HG03354 (cell line): Measurements from ENCODE around the gene ARPC5.
"Not testable (repeated sequence)": the region's sequence is repeated elsewhere in the genome, so short reads cannot be mapped to it uniquely, and the experiment has no call there.

Experiments
- ATAC-seq: cut with Tn5 transposase; IDR thresholded peaks from one replicate; pipeline ENCODE4 v1.9.1; 2021; ENCODE audit warnings: mild to moderate bottlenecking; ENCODE audit not compliant: unreplicated experiment, poor library complexity, severe bottlenecking

ARPC5 gene

DNA sequence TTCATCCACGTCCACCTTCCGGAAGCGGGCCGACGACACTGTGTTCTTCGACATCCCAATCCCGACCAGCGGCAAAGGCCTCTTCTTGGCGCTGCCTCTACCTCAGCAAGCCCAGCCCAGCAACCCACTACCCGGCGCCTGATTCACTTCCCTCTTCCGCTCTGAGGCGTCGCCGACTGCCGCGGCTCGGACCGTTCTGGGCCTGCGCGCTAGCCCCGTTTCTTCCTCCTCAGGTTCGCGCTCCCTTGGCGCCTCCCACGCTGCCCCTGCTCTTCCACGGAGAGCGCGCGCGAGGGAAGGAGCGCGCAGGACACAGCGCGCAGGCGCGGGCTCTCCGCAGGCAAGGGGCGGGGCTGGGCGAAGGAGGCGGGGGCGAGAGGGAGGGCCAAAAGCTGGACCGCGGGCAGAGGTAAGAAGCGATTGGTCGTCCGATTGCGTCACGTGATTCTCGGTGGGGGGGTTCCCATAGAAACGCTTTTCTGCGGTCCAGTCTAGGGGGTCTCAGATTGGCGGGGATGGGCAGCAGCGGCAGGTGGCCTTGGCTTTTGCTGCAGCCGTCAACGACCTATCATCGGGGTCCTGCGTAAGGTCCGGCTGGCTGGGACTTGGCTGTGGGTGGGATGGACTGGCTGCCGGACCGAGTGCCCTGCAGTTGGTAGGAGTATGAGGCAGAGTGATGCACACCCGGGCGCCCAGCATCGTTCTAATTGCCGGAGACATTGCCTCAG lies at the start of gene ARPC5:
TSS of gene ARPC5 (minus strand) at position 178 of the 728 bp plus-strand sequence. CDS start at position 54, 124 bp downstream.
- peak; percentile 89 for ATAC-seq

DNA sequence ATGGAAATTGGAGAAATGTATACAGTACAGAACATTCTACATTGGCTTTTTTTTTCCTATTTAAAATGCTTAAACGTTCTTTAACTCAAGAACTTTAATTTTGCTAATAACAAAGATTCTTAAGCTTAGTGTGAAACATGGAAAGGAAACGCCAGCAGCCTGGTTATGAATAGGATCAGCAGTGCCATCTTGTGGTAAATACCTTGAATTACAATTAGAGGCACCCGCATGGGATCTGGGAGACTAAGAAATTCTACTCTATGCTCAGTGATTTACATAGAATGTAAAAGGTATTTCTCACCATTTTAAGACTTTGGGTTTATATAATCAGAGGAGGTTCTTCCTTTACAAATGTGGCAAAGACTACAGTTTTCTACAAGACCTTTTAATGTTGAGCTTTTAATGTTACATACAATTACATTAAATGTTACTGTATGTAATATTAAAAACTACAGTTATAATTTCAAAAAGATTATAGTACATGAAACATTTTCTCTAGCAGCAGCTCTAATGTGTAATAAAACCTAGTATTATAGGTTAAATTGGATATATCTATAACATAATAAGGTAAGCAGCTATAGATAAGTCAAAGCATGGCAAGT lies 49.6 kb upstream of the ARPC5 start:
- ATAC-seq = no peak

DNA sequence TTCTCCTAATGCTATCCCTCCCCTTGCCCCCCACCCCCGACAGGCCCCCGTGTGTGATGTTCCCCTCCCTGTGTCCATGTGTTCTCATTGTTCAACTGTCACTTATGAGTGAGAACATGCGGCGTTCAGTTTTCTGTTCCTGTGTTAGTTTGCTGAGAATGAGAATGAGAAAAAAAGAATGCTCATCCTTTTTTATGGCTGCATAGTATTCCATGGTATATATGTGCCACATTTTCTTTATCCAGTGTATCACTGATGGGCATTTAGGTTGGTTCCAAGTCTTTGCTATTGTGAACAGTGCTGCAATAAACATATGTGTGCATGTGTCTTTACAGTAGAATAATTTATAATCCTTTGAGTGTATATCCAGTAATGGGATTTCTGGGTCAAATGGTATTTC lies 43.8 kb upstream of the ARPC5 start:
- not testable (repeated sequence) for ATAC-seq

DNA sequence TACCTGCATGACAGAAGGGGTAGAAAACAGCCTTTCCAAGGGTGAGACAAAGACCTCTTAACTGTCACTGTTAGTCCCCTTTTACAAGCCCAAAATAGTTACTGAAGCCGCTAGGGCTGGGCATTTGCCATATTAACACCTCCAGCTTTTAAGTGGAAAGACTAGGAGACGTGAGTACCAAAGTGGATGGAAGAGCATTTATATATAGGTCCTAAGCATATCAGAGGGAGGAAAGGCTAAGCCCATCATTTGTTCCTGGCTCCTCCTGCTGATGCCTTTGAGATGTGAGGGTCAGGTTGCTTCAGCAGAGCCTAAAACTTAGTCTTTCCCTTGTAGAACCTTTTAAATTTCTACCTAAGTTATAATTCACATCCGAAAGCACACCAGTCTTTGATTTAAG lies 43.2 kb upstream of the ARPC5 start:
- ATAC-seq = no peak

DNA sequence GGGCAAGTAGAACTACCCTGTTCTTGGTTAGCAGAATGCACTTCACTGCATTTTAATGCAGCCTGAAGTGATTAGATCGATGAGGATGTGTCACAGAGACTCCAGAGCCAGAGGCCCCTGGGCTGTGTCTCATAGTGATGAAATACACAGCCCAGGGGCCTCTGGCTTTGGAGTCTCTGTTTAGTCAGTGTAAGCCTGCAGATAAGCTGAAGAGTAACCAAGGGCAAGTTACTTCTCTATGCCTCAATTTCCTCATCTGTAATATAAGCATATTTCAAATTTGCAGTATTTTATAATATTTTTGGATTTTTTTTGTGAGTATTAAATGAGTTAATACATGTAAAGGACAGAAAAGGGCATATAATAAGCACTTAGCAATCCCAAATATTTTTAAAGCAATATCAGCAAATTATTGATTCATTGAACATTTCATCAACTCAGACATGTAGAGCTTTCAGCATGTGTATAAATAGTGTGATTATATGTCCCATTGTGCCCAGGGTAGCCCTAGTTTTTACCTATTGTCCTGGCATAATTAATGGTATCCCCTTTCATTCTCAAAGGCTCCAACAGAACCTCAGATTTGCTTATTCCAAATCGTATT lies 41.1 kb upstream of the ARPC5 start:
- ATAC-seq = no peak

DNA sequence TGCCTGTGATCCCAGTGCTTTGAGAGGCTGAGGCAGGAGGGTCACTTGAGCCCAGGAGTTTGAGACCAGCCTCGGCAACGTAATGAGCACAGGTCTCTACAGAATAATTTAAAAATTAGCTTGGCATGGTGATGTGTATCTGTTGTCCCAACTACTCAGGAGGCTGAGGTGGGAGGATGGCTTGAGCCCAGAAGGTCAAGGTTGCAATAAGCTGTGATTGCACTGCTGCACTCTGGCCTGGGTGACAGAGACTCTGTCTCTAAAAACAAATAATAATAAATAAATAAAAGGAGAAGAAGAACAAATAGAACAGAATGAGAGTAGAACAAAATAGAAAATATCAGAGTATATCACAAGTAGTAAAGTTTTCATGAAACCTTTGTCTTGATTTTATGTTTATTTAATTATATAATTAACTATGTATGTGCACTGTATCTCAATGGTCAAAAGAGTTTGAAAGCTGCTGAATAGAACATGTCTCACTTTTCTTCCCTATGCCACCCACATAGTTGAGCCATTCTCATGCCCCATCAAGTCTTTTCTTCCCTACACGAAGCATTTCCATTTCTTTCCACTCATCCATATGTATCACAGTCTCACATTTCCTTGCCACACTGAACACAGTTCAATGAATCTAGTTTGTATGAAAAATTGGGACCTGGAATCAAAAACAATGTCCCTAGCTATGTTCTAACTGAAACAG lies 40.5 kb upstream of the ARPC5 start:
- no peak for ATAC-seq

DNA sequence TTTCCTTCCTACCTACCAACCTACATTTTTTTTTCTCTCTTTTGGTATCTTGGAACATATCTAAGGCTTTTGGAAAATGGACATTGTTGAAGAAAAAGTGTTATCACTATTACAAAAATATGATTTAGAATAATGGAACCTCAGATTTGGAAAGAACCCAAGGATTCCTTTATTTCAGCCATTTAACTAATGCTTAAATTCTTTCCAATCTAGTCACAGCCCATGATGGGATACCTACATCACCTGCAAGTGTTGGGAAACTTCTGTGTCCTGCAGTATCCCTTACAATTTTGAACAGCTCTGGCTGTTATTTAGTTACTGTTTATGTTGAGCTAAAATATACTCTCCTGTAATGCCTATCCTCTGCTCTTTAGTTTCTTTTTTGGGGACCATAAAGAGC lies 39.8 kb upstream of the ARPC5 start:
- ATAC-seq = no peak

DNA sequence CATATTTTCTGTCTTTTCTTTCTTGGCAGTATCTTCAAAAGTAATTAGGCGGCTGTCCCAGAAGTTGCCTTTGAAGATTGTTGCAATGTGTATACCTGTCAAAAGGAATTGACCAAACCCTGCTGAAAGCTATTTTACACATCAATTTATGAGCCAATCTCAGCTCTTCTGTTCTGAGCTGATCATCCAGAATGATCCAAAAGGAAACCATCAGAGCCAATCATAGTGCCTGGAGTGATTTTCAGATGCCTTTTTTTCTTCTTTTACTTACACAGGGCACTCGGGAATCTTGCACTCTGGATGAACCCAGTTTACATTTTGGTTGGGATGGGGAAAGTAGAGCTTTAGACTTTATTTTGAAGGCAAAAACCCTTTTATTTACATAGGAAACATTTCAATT lies 39.3 kb upstream of the ARPC5 start:
- no peak for ATAC-seq

DNA sequence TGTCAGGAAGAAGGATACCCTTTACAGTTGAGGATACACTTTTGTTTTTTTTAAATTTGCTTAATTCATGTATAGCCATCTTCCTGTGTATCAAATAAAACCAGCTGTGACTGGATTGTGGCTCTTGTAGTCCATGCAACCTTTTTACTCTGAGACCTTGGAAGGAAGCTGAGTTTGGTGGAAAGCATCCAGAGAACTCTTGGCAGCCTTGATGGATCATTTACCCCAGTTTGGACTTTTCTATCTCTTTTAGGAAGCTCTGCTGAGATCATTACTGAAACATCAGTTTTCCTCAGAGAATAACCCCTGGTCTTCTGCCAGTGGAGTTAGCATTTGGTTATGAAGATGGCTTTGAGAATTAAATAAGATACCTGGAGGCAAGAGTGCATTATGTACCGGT lies 38.8 kb upstream of the ARPC5 start:
- no peak for ATAC-seq

DNA sequence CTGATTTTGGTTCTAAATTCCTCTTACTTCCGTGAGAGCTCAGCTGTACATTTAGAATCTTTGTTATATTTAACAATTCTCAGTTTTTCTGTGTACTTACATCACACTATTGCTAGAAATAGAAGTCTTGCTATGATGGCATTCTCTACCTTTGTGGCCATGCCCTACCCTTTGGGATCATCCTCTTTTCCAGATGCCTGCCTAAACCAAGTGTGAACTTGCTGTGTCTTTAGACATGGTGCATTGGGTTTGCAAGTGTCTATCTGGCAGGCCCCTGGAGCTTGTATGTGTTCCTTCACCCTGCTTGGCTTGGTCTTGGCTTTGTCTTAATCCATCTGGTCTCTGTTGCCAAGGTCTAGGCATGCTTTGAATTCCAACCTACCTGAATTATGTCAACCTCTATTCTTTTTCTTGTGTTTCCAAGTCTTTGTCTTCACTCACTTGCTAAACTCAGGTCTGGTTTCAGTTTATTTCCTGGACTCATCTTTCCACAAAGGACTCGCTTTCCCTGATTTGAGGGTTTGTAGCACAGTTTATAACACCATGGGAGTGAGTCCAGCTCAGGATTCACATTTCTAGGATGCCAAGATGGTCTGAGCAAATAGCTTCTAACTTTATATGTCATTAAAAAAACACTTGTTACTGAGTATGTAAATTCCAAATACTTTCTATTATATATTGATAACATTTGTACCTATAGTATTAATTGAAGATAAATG lies 38.2 kb upstream of the ARPC5 start:
- no peak for ATAC-seq

DNA sequence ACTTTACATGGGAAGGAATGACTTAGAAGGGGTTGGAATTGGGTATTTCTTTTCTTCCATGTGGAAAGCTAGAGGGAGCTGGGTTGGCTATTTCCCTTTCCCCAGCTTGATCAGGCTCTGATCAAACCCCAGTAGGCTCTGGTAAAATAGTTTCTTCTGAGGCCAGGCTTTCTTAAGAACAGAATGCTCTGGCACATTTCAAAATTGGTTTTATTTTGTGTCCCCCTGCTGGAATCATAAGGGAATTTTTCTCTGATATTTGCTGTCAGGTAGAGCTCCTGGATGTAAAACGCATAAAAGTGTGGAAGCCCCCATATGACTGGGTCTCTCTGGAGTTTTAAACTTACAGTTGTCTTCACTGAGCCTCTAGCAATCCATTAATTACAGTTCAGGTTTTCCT lies 34.6 kb upstream of the ARPC5 start:
- no peak for ATAC-seq

DNA sequence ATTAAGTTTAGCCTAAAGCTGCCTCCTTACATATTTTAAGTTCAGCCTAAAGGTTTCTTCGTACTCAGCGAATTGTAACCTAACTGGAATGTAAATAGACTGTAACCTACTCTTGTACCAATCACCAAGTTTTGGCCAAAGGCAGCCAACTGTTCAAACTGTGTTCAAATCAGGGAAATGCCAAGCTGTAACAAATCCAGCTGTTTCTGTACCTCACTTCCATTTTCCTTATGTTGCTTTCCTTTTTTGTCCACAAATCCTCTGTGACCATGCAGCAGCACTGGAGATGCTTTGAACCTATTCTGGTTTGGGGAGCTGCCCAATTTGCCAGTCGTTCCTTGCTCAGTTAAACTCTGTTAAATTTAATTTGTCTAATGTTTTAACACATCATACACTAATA lies 20.8 kb upstream of the ARPC5 start:
- no peak for ATAC-seq

DNA sequence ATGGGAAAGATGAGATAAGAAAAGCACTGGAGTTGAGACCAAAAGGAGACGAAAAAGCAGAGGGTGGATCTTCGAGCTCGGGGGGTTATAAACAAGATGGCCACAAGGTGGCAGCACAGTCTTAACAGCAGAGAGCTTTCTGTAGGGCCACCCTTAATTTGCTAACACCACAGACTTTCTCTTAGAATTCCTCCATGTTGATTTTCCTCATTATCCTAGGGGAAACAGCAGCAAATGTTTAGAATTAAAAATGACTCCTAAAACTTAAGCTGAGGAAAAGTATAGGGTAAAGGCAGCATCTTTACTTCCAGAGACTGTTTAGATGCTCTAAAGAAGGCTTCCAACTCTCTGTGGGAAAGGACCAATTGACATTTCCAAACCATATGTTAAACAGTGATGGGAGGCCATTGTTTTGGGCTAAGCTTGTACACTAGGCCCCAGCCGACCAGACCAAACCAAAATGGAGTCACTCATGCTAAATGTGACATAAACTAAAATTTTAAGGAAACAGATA lies 20.0 kb upstream of the ARPC5 start:
- peak; percentile 71 for ATAC-seq

DNA sequence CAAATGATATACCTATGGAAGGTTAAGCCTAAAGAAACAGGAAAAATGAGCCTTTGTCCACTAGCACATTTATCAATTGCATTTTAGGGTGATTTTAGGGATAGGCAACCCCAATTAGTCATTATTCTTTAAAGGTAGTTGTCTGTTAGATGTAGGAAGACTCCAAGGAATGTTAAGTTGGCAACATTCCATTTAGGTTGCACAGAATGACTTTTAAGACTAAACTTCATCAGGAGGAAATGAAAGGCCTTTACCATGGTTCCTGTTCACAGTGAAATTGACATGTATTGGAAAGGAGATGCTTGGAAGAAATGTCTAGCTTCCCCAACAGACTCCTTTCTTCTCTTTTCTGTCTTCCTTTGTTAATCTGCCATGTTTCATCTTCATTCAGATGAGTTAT lies 19.1 kb upstream of the ARPC5 start:
- no peak for ATAC-seq

DNA sequence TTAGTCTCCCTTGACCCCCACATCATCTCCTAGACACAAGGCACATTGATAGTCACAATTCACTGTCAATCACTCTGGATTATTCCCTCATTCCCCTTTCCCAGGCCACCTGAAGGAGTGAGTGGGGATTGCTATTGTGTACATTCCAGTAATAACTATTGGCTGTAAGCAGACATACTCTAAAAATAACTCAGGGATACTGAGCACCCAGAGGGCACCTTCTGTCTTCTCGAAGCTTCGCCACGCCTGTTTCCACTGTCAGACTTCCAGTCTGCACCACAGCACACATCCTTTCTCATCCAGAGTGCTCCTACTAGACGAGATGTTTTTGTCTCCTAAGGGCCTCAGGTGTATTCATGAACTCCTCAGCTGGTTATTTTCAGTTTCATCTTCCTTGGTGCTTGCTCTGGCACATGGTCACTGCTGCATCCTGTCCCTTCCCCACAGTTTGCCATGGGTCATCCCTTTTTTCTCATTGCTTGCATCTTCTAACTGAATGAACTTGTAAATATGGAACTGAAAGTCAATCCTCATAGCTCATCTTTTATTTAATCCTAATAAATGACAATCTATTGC lies 18.4 kb upstream of the ARPC5 start:
- peak; percentile 61 for ATAC-seq

DNA sequence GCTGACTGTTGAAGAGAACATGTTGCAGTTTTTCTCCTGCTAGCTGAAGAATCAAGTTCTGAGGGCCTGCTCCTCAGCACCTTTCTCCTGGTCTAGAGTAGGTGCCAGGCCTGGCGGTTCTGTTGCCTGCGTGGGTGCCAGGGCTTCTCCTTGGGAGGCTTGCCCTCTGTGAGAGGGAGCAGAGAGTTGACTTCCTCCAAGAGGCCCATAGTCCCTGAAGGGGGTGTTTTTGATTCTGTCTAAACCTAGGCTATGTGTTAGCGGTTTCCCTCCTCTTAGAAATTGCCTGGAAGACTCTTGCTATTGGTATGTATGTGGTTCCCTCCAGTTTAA lies 17.8 kb upstream of the ARPC5 start:
- no peak for ATAC-seq

DNA sequence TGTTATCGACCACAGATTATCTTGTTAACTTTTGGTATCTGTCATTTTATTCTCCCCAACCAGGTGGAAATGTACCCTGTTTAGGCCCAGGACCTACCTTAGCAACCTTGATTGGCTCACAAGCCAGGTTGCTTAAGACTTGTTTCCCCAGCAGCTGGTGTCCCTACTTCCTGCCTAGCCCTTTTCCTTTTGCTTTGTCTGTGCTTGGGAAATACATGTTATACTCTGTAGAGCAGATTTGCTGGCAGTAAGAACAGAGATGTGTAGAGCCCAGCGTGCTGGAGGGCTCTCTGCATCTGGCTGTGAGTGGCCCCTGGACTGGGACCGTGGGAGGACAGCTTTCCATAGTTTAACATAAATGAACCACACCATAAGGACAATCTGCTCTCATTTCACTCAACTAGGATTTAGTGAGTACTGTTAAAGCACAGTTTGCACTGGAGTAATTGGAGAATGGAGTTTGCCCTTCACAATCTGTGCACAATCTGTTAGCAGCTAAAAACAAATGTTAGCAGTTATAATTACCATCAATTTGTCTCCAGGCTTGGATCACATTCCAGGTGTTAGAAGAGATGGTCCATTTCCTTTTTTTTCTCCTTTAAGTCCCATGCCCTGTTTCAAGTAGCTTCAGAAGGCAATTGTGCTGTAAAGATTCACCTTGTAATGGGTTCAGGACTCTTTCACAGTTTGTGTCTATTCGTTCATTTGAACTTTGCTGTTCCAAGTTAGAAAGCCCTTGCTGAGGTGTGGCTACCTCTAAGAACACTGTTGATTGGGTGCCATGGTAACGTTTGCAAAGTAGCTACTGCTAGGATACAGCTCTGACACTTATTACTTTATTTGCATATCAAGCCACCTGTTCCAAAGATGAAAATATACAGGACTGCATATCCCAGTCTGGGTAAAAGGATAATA lies 17.2 kb upstream of the ARPC5 start, which contains the start of gene APOBEC4:
TSS of gene APOBEC4 (minus strand) at position 770 of the 915 bp plus-strand sequence. CDS start 4,535 bp downstream, outside the sequence.
- no peak for ATAC-seq

DNA sequence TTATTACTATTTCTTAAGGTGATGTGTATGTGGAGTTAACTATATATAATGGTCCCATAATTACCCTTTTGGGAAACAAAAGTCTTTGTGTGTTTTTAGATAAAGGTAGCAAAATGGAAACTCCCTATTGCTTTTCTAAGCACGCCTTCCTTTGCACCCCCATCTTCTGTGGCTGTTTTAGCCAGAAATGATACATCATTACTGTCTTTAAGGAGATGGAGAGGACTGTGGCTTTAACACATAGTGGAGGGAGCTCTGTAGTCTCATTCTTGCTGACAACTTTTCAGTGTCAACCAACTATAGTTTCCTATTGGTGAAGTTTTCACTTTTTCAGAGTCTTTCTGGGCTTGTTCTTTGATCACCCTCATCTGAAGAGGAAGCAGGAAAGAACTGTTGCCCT lies 16.5 kb upstream of the ARPC5 start:
- ATAC-seq = no peak

DNA sequence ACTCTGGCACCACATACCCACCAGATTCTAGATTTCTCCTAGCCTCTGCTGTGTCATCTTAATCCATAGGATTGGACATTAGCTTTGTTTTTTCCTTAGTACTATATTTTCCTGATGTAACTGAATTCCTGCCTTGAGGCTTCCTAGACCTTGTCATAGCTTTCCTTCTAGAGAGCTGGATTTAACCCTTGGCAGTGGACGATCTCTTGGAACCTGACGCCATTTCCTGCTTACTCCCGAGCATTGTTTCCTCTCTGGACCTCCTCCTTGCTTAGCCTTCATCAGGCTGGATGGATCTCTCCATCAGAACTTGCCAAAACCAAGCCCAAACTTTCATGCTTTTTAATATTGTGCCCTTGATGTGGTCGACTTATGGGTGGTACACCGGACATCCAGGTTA lies 16.0 kb upstream of the ARPC5 start:
- ATAC-seq = no peak
